ENCODE measurements around the gene BATF. TPM values are rescaled to one million over a fixed set of nuclear protein-coding genes. Genes with fewer than 3 reads are reported as not detected.

The BATF gene
- polyA plus RNA-seq, 1 of the 3 experiments (the other 2 are of a cell fraction), result not detected

- Histone ChIP-seq H3K27ac (ENCODE audit: low read depth in 2 of 2, low read length in 1 of 2) (no peak overlapping the region), H3F3A (replicated peaks; ENCODE audit: insufficient read depth) (no peaks in the 10 kb centered on the region), H3K9ac (no peak overlapping the region), H3K79me2 (ENCODE audit: insufficient read depth) (no peaks in the 10 kb centered on the region), H3K4me2 (no peak overlapping the region), H3K36me3 (replicated peaks in 1 of 2; ENCODE audit: control insufficient read depth in 1 of 2, insufficient read depth in 2 of 2, low read length in 1 of 2) (no peaks in the 10 kb centered on the region), H2AFZ (ENCODE audit: low read depth) (no peak overlapping the region), H4K20me1 (ENCODE audit: insufficient read depth) (no peaks in the 10 kb centered on the region), H3K4me1 (ENCODE audit: control insufficient read depth in 1 of 2, insufficient read depth in 2 of 2, low read depth in 1 of 2, low read length in 1 of 2) (peaks cover 0 to 8% of the 10 kb centered on the region in 2 experiments; a peak in 1 of 4 replicates), H3K4me3 (ENCODE audit: low read depth in 2 of 2, low read length in 1 of 2) (no peak overlapping the region; a peak in 1 of 4 replicates), H3K9me2 (no peaks in the 10 kb centered on the region), H3K27me3 (ENCODE audit: insufficient read depth) (peaks cover 12% of the 10 kb centered on the region; the same call in 1 of the 2 replicates), H3K9me3 (no peaks in the 10 kb centered on the region)
- POLR2A ChIA-PET, result interaction anchor here (1.0 kb wide), 1 partner anchor 68 kb away, joined by 3 read pairs; no protein-coding TSS in a partner anchor
- peak; percentile 86 for DNase-seq
- WGBS (ENCODE audit: low lambda C conversion rate), result 8% methylated on average over 2 of the region's 6 CpGs
- CTCF ChIA-PET, result interaction anchor here (0.6 to 6.6 kb wide), 72 partner anchors 10 to 701 kb away, joined by 3 to 113 read pairs (median 5); partner anchors contain the start of genes BATF, ERG28, FLVCR2 and JDP2
- TF ChIP-seq EZH2phosphoT487 (IDR thresholded peaks at IDR 0.05; ENCODE audit: borderline replicate concordance, low read depth) (no peak), SMC3 (IDR thresholded peaks at IDR 0.05; ENCODE audit: low read depth, low read length) (peak; percentile 61), USF2 (IDR thresholded peaks at IDR 0.05; ENCODE audit: borderline replicate concordance, low read depth, low read length) (no peak), RAD21 (IDR thresholded peaks at IDR 0.05; ENCODE audit: low read length) (peak; percentile 85), TEAD4 (IDR thresholded peaks at IDR 0.05; ENCODE audit: borderline replicate concordance, insufficient read depth) (0 out of 2 replicates have a peak, but pooled peaks have one; percentile 33), PBX3 (IDR thresholded peaks at IDR 0.05) (no peak), ELF1 (IDR thresholded peaks at IDR 0.05) (no peak), NRF1 (IDR thresholded peaks at IDR 0.05; ENCODE audit: low read depth, low read length) (0 out of 2 replicates have a peak, but pooled peaks have one; percentile 35), CHD2 (IDR thresholded peaks at IDR 0.05; ENCODE audit: low read length, partially characterized antibody) (no peak), JUND (IDR thresholded peaks at IDR 0.05) (no peak), CTCF (IDR thresholded peaks at IDR 0.05) (peak; percentile 85), POLR2AphosphoS5 (IDR thresholded peaks at IDR 0.05; ENCODE audit: low read depth, low read length) (no peak), RXRA (IDR thresholded peaks at IDR 0.05; ENCODE audit: borderline replicate concordance, low read depth) (no peak)
These were observed 38.8 kb downstream of the BATF start for GRCh38 chr14:75561013-75561432.

- no peak overlapping the region for H3K4me2 ChIP-seq
- ChIA-PET CTCF (interaction anchor here (0.8 to 6.6 kb wide), 17 partner anchors 13 to 258 kb away, joined by 3 to 113 read pairs (median 10); partner anchors contain the start of genes FLVCR2 and JDP2), POLR2A (no interaction called here)
These were observed 39.8 kb downstream of the BATF start for GRCh38 chr14:75562089-75562488.

More at GRCh38 chr14:75562089-75562488, 39.8 kb downstream of the BATF start:
- no peaks in the 10 kb centered on the region for H4K20me1 ChIP-seq (ENCODE audit: insufficient read depth)
- H3K36me3 ChIP-seq (replicated peaks in 1 of 2; ENCODE audit: control insufficient read depth in 1 of 2, insufficient read depth in 2 of 2, low read length in 1 of 2), result no peaks in the 10 kb centered on the region
- WGBS (ENCODE audit: low lambda C conversion rate), result 25% methylated on average over 7 of the region's 7 CpGs
- H3K4me1 ChIP-seq (ENCODE audit: control insufficient read depth in 1 of 2, insufficient read depth in 2 of 2, low read depth in 1 of 2, low read length in 1 of 2), result peaks cover 0 to 8% of the 10 kb centered on the region in 2 experiments; a peak in 1 of 4 replicates
- H2AFZ ChIP-seq (ENCODE audit: low read depth), result no peak overlapping the region
- no peak overlapping the region for H3K4me3 ChIP-seq (ENCODE audit: low read depth in 2 of 2, low read length in 1 of 2)
- no peaks in the 10 kb centered on the region for H3K9me2 ChIP-seq
- no peak overlapping the region for H3K27ac ChIP-seq (ENCODE audit: low read depth in 2 of 2, low read length in 1 of 2)
- H3K9ac ChIP-seq, result no peak overlapping the region
- peaks cover 12% of the 10 kb centered on the region; the same call in 1 of the 2 replicates for H3K27me3 ChIP-seq (ENCODE audit: insufficient read depth)
- no peak for DNase-seq
- H3K79me2 ChIP-seq (ENCODE audit: insufficient read depth), result no peaks in the 10 kb centered on the region
- H3F3A ChIP-seq (replicated peaks; ENCODE audit: insufficient read depth), result no peaks in the 10 kb centered on the region
- TF ChIP-seq YY1 (IDR thresholded peaks at IDR 0.05; ENCODE audit: low read depth) (no peak), SMC3 (IDR thresholded peaks at IDR 0.05; ENCODE audit: low read depth, low read length) (no peak), SIN3A (IDR thresholded peaks at IDR 0.05; ENCODE audit: borderline replicate concordance, low read depth, low read length) (no peak), ELF1 (IDR thresholded peaks at IDR 0.05) (no peak), CTCF (IDR thresholded peaks at IDR 0.05) (no peak), GATA2 (CRISPR knock-in tag; IDR thresholded peaks at IDR 0.05) (no peak), MXI1 (IDR thresholded peaks at IDR 0.05; ENCODE audit: low read depth, low read length) (no peak), FOXM1 (IDR thresholded peaks at IDR 0.05; ENCODE audit: low read depth) (no peak), USF1 (IDR thresholded peaks at IDR 0.05; ENCODE audit: borderline replicate concordance, low read depth) (no peak)
- H3K9me3 ChIP-seq, result no peaks in the 10 kb centered on the region
